Measurements from ENCODE around the gene LRCOL1.

The LRCOL1 gene

DNA sequence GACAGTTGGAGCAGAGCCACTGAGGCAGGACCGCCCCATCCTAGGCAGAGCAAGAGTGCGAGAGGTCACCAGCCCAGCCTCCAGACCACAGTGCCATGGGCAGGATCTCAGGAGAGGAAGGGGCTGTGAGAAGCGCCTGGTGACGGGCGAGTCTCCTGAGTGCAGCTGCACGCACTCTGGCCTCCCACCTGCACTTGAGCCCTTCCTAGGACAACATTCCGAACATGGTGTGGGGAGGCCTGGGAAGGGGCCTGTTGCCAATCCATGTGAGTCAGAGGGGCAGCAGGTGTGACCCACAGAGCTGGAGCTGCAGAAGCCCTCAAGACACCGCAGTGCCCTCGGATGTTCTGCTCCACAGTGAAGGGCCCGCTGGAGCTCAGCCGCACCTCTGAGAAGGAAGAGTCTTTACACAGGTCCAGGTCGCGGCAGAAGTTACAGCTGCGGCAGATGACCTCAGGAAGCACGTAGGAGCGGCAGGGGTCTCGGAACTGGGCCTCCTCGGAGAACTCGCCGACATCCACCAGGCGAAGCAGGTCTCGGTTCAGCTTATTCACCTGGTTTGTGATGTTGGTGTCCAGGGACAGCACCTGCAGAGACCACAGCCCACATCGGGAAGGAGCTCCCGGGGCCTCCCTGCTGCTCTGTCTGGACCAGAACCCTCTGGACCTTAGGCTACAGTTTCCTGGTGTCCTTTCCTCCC, 15.5 kb upstream of the LRCOL1 start:
- peak; percentile 66 for DNase-seq (ENCODE audit: low spot score)
- TF ChIP-seq, protein P1, sequence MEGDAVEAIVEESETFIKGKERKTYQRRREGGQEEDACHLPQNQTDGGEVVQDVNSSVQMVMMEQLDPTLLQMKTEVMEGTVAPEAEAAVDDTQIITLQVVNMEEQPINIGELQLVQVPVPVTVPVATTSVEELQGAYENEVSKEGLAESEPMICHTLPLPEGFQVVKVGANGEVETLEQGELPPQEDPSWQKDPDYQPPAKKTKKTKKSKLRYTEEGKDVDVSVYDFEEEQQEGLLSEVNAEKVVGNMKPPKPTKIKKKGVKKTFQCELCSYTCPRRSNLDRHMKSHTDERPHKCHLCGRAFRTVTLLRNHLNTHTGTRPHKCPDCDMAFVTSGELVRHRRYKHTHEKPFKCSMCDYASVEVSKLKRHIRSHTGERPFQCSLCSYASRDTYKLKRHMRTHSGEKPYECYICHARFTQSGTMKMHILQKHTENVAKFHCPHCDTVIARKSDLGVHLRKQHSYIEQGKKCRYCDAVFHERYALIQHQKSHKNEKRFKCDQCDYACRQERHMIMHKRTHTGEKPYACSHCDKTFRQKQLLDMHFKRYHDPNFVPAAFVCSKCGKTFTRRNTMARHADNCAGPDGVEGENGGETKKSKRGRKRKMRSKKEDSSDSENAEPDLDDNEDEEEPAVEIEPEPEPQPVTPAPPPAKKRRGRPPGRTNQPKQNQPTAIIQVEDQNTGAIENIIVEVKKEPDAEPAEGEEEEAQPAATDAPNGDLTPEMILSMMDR (IDR thresholded peaks at IDR 0.05), result no peak
- no peak overlapping the region for H3K27ac ChIP-seq
- H3K4me3 ChIP-seq, result no peak overlapping the region

DNA sequence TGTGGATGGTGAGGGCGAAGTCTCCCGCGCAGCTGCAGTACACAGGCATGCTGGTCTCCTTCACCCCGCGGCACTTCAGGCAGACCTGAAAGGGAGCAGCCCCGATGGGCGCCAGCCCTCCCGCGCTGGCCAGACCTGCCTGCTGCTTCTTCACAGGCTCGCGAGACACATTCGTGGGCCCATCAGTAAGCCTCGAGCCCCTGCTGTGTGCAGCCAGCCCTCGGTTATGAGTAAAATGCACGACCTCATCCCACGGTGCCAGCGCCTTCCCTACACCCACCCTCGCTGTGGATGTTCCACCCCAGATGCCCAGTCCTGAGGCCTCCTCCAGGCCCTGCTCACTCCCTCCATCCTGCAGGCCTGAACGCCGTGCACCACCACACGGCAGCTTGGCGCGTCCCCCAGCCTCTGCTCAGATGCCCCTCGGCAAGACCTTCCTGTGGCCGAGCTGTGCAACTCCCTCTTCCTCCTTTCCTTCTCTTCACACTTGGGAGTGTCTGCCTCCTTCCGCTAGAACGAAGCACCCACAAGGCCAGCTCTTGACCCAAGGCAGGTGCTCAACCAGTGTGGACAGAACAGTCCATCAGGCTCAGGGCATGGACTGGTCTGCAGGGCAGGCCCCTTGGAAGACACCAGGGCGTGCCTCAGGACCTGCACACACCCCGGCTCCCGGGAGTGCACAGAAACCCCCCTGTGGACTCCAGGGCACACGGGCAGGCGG, 14.7 kb upstream of the LRCOL1 start:
- no peak overlapping the region for H3K4me3 ChIP-seq
- no peak overlapping the region for H3K27ac ChIP-seq
- TF ChIP-seq, protein P1 (IDR thresholded peaks at IDR 0.05), result no peak
- peak; percentile 50 for DNase-seq (ENCODE audit: low spot score)

DNA sequence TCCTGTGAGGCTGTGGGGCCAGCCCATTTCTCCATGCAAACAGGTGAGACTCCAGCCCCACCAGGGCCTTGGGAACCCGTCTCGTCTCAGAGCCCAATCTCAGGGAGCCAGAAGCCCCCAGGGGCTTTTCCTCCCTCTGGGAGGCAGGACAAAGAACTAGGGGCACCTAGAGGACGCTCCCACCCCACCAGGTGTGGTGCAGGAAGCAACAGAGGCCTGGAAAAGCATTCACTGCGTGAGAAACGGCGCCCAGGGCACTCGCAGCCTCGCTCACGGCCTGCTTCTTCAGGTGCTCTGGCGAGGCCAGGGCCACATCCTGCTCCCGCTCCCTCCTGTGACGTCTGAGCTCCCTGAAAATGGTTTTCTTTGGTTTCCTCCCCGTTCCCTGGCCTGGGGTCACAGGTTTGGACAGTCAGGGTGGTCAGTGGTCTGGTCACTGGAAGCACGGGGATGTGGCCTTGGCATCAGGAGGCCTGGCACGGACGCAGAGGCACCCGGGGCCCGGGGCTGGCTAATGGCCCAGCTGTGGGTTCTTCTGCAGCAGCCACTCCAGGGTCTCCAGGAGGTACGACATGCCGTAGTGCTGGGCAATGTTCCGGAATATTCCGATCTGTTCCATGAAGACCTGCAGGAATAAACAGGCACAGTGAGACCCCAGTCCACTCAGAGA, 13.9 kb upstream of the LRCOL1 start:
- Histone ChIP-seq H3K27ac (no peak overlapping the region), H3K4me3 (no peak overlapping the region)
- DNase-seq (ENCODE audit: low spot score), result peak; percentile 67
- TF ChIP-seq, protein P1 (IDR thresholded peaks at IDR 0.05), result no peak

DNA sequence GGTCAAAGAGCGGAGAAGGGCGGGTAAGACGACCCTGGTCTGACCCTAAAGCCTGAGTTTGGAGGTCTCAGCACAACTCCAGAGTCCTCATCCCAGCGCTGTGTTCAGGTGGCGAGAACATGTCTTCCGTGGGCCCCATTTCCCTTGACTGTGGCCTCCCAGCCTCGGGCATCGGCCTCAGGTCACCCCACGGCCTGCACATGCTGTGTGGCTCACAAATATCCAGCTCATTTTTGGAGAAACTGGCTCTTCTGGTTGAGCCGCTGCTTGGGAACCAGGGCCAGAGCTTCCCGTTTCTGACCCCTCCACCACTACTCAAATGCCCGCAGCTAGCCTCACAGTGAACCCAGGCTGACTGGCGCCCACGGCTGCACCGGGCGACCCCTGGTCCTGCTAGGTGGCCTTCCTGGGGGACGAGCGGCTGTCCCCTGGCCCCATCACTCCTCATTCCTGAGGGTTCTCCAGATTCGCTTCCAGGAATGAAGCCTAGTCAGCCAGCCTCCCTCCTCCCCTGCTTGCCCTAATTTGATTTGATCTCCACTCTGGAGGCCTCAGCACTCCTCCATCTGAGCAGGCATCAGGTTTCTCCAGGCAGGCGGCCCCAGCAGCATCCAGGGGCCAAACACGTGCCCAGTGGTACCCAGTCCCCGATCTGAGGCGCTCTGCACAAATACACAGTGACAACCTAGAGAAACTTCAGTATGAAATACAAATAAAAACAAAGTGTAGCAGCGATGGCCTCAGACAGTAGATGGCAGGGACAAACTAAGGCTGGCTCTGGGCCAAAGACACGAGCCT, 12.9 kb upstream of the LRCOL1 start:
- no peak overlapping the region for H3K27ac ChIP-seq
- TF ChIP-seq, protein P1 (IDR thresholded peaks at IDR 0.05), result no peak
- DNase-seq (ENCODE audit: low spot score), result peak; percentile 64
- H3K4me3 ChIP-seq, result peak overlapping the region; percentile 47

DNA sequence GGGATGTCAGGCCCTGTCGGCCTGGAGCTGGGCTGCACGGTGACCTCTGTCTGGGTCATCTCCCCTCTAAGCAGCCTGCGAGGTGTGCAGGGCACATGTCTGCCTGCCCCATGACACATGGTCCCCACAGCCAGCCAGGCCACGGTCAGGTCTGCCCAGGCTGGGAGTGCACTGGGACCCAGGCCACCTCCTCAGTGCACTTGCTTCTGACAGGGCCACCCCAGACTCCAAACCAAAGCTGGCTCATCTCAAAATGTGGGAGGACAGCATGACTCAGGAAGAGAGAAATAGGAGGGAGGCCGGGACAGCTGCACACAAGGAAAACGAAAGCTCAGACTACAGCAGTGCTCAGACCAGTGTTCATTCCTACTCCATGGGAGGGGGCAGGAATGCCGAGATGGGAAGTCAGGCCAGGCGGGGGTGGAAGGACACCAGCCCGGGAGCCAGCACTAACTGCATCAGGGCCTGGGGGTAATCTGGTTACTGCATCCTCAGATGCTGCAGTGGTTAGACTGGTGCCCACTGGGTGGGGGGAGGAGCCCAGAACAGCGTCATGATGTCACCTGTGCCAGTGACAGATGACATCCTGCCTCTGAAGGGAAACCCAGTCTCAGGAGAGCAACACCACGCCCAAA, 12.2 kb upstream of the LRCOL1 start:
- TF ChIP-seq, protein P1 (IDR thresholded peaks at IDR 0.05), result no peak
- Histone ChIP-seq H3K4me3 (peak overlapping the region; percentile 47), H3K27ac (no peak overlapping the region)
- DNase-seq (ENCODE audit: low spot score), result peak; percentile 69

DNA sequence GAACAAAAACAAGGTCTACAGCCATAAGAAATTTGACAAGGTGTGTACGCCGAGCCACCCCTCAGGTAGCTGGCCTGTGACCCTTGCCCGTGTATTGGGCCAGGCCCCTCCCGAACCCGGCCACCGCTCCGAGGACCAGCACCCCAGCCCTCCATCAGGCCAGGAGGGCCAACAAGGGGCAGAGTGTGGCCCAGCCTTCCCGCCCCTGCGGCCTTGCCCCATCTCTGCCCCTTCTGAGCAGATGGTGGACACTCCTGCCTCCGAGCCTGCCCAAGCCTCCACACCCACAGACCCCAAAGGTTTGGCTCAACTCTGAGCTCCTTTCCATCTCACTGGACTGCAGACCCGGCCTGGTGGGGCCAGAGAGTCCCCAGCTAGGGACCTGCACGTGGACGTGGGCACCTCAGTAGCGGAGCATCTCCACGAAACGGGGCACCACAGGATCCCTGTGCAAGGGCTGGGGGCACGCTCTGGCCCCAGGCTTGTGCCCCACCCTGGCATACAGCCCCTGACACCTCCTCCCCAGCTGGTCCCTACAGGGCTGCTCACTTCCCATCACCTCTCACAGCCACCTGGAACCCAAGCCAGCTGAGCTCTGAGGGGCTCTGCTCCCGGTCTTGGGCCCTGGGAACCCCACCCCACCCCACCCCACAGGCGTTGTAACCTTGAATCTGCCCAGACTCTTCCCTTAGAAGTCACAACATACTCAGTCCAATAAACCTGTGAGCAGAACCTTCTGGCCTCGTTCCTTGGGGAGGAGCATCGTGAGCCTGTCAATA, 11.5 kb upstream of the LRCOL1 start:
- Histone ChIP-seq H3K4me3 (peak overlapping the region; percentile 47), H3K27ac (no peak overlapping the region)
- DNase-seq (ENCODE audit: low spot score), result peak; percentile 68
- TF ChIP-seq, protein P1 (IDR thresholded peaks at IDR 0.05), result no peak
